Measurements from ENCODE around the gene RAP1A. TPM values are rescaled to one million over a fixed set of nuclear protein-coding genes. Genes with fewer than 3 reads are reported as not detected.

Gene RAP1A
- total and polyA plus RNA-seq, 4 donors: 14.2 to 31.4 (median 25.8) TPM

DNA sequence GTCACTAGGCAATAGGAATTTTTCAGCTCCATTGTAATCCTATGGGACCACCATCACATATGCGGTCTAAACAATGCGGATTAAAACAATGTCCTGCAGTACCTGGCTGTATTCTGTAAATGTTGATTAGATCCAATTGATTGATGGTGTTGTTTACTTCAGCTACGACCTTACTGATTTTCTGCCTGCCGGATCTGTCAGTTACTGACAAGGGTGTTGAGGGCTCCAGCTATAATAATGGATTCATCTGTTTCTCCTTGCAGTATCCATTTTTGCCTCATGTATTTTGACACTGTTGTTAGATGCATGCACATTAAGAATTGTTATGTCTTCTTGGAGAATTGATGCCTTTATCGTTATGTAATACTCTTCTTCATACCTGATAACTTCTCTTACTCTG is 39.0 kb downstream of the RAP1A start:
- Histone ChIP-seq H3K4me1 (ENCODE audit: control insufficient read depth in 4 of 4, insufficient read depth in 4 of 4, low read length in 3 of 4) (peaks cover 4 to 23% (median 16%) of the 10 kb centered on the region in 4 donors), H3K36me3 (ENCODE audit: control insufficient read depth in 4 of 4, insufficient read depth in 3 of 4, low read depth in 1 of 4, low read length in 3 of 4) (no peaks in the 10 kb centered on the region), H3K27me3 (ENCODE audit: control insufficient read depth in 4 of 4, insufficient read depth in 4 of 4, low read length in 3 of 4) (no peaks in the 10 kb centered on the region), H3K9ac (ENCODE audit: low read depth in 1 of 2, low read length in 2 of 2) (no peak overlapping the region), H3K4me3 (ENCODE audit: low read depth in 1 of 3, low read length in 3 of 3) (no peak overlapping the region), H3K27ac (ENCODE audit: low read depth in 1 of 2, low read length in 2 of 2) (no peak overlapping the region), H3K9me3 (ENCODE audit: control insufficient read depth in 4 of 4, low read length in 3 of 4) (no peaks in the 10 kb centered on the region)
- 81% methylated on average over 5 of the region's 5 CpGs for WGBS
- DNase-seq (ENCODE audit: low spot score): no peak
- TF ChIP-seq RAD21 (IDR thresholded peaks at IDR 0.05): no peak
- TF ChIP-seq HNF4A (conservative IDR thresholded peaks at IDR 0.05): no peak
- no peak for TF ChIP-seq NR2F2 (IDR thresholded peaks at IDR 0.05)

- Histone ChIP-seq H3K9me3 (ENCODE audit: control insufficient read depth in 4 of 4, low read length in 3 of 4) (no peaks in the 10 kb centered on the region), H3K4me1 (ENCODE audit: control insufficient read depth in 4 of 4, insufficient read depth in 4 of 4, low read length in 3 of 4) (peaks cover 4 to 33% (median 18%) of the 10 kb centered on the region in 4 donors), H3K27me3 (ENCODE audit: control insufficient read depth in 4 of 4, insufficient read depth in 4 of 4, low read length in 3 of 4) (no peaks in the 10 kb centered on the region), H3K36me3 (ENCODE audit: control insufficient read depth in 4 of 4, insufficient read depth in 3 of 4, low read depth in 1 of 4, low read length in 3 of 4) (no peaks in the 10 kb centered on the region), H3K4me3 (ENCODE audit: low read depth in 1 of 3, low read length in 3 of 3) (no peak overlapping the region), H3K27ac (ENCODE audit: low read depth in 1 of 2, low read length in 2 of 2) (no peak overlapping the region), H3K9ac (ENCODE audit: low read depth in 1 of 2, low read length in 2 of 2) (no peak overlapping the region)
- 68% methylated on average over 5 of the region's 5 CpGs for WGBS
- TF ChIP-seq TAF1 (conservative IDR thresholded peaks at IDR 0.05): no peak
- no peak for TF ChIP-seq REST (IDR thresholded peaks at IDR 0.05)
- TF ChIP-seq, protein P1, sequence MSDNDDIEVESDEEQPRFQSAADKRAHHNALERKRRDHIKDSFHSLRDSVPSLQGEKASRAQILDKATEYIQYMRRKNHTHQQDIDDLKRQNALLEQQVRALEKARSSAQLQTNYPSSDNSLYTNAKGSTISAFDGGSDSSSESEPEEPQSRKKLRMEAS (IDR thresholded peaks at IDR 0.05): no peak
- no peak for TF ChIP-seq EGR1 (IDR thresholded peaks at IDR 0.05; ENCODE audit: low read depth in 2 of 2)
- no peak for TF ChIP-seq ZBTB33 (IDR thresholded peaks at IDR 0.05)
- TF ChIP-seq GABPA (IDR thresholded peaks at IDR 0.05 in 1 of 2, conservative IDR thresholded peaks at IDR 0.05 in 1 of 2): no peak
- TF ChIP-seq JUND (IDR thresholded peaks at IDR 0.05): no peak
- no peak for TF ChIP-seq SP1 (IDR thresholded peaks at IDR 0.05)
- TF ChIP-seq, protein P2, sequence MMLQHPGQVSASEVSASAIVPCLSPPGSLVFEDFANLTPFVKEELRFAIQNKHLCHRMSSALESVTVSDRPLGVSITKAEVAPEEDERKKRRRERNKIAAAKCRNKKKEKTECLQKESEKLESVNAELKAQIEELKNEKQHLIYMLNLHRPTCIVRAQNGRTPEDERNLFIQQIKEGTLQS (IDR thresholded peaks at IDR 0.05): no peak
- TF ChIP-seq, protein P3, sequence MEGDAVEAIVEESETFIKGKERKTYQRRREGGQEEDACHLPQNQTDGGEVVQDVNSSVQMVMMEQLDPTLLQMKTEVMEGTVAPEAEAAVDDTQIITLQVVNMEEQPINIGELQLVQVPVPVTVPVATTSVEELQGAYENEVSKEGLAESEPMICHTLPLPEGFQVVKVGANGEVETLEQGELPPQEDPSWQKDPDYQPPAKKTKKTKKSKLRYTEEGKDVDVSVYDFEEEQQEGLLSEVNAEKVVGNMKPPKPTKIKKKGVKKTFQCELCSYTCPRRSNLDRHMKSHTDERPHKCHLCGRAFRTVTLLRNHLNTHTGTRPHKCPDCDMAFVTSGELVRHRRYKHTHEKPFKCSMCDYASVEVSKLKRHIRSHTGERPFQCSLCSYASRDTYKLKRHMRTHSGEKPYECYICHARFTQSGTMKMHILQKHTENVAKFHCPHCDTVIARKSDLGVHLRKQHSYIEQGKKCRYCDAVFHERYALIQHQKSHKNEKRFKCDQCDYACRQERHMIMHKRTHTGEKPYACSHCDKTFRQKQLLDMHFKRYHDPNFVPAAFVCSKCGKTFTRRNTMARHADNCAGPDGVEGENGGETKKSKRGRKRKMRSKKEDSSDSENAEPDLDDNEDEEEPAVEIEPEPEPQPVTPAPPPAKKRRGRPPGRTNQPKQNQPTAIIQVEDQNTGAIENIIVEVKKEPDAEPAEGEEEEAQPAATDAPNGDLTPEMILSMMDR (IDR thresholded peaks at IDR 0.05; ENCODE audit: low read depth, low read length, missing input control): no peak
- no peak for TF ChIP-seq HNF4G (IDR thresholded peaks at IDR 0.05)
- TF ChIP-seq YY1 (IDR thresholded peaks at IDR 0.05): no peak
- TF ChIP-seq FOXA2 (IDR thresholded peaks at IDR 0.05): no peak
- DNase-seq (ENCODE audit: low spot score): no peak
Observed at GRCh38 chr1:111660204-111661150, 40.9 kb downstream of the RAP1A start.

All from liver (tissue), 9 donors.